HPDE6-E6E7 (cell line): Measurements from ENCODE around the gene SSTR5.
"Not testable (repeated sequence)": the region's sequence is repeated elsewhere in the genome, so short reads cannot be mapped to it uniquely, and the experiment has no call there.

Experiments
- DNase-seq: peaks from one replicate; pipeline ENCODE4 v3.0.0; 2011; ENCODE audit warnings: missing footprints; ENCODE audit errors: extremely low spot score

The SSTR5 gene

GRCh38 chr16:1073566-1074378 is 1.2 kb downstream of the SSTR5 start:
- DNase-seq = no peak

GRCh38 chr16:1074379-1074649 is 1.8 kb downstream of the SSTR5 start:
- no peak for DNase-seq

GRCh38 chr16:1075546-1075945 is 3.0 kb downstream of the SSTR5 start:
- no peak for DNase-seq

GRCh38 chr16:1076801-1077576 is 4.4 kb downstream of the SSTR5 start:
- DNase-seq = no peak

GRCh38 chr16:1077877-1078578 is 5.5 kb downstream of the SSTR5 start:
- DNase-seq = no peak

- peak; percentile 11 for DNase-seq
Observed at GRCh38 chr16:1078579-1079021, 6.1 kb downstream of the SSTR5 start.

- no peak for DNase-seq
Observed at GRCh38 chr16:1079341-1079740, 6.8 kb downstream of the SSTR5 start.

- no peak for DNase-seq
Observed at GRCh38 chr16:1079786-1080525, 7.4 kb downstream of the SSTR5 start.

- no peak for DNase-seq
Observed at GRCh38 chr16:1080801-1081733, 8.5 kb downstream of the SSTR5 start.

- no peak for DNase-seq
Observed at GRCh38 chr16:1081734-1082265, 9.3 kb downstream of the SSTR5 start.

GRCh38 chr16:1082266-1082951 is 9.9 kb downstream of the SSTR5 start:
- DNase-seq = no peak

- DNase-seq = no peak
Observed at GRCh38 chr16:1082952-1083675, 10.6 kb downstream of the SSTR5 start.

GRCh38 chr16:1084971-1085370 is 12.4 kb downstream of the SSTR5 start:
- DNase-seq = no peak

- DNase-seq = not testable (repeated sequence)
Observed at GRCh38 chr16:1086443-1086842, 13.9 kb downstream of the SSTR5 start.

- no peak for DNase-seq
Observed at GRCh38 chr16:1088295-1089170, 16.0 kb downstream of the SSTR5 start.

- no peak for DNase-seq
Observed at GRCh38 chr16:1089439-1089821, 16.9 kb downstream of the SSTR5 start.

- no peak for DNase-seq
Observed at GRCh38 chr16:1089822-1090619, 17.5 kb downstream of the SSTR5 start.
